ENCODE data around the gene CDX2.

- TF ChIP-seq CTCF (IDR thresholded peaks at IDR 0.05) (no peak), POLR2A (IDR thresholded peaks at IDR 0.05) (no peak), POLR2AphosphoS5 (IDR thresholded peaks at IDR 0.05) (no peak), EP300 (IDR thresholded peaks at IDR 0.05) (no peak)
Observed at GRCh38 chr13:27971776-27972477, 2.8 kb upstream of the CDX2 start.

Data from suprapubic skin (tissue), 4 donors.